ENCODE measurements around the gene CAMK2A.

Gene CAMK2A

DNA sequence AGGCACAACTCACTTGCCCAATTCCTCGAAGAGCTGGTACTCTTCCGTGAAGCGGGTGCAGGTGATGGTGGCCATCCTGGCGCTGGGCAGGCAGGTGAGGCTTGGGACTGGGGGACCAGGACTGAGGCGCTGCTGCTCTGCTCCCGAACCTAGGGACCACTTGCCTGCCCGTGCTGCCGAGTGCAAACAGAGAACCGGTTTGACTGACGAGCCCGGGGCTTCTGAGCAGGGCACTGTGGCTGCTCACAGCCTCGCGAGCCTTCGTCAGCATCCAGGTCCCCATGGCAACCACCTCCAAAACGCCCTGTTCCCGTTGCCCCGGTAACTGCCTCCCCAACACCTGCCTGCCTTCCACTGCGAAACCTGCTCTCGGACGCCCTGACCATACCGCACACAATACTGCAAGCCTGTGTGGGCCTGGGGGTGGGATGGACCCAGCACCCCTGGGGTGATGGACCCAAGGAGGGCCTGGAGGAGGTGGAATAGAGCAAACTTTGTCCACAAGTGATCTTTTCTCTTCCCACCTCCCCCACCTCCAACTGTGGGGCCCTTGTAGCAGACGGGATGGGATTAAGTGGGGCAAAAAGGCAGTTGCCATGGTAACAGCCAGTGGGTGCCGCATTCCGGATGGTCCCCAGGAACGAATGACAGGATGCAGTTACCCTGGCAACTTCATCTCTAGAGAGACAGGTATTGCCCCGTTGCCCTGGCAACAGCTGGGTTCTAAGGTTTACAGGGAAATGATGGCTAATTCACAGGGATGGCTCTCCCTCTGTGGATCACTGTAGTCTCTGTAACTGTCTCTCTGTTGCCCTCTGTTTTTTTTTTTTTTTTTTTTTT, at the start of gene CAMK2A:
Gene CAMK2A, minus strand, starts transcription at position 223 of the 840 bp plus-strand sequence. Its CDS starts 148 bp downstream, at position 75.
- no peak for DNase-seq (ENCODE audit: low read depth, low spot score)

GRCh38 chr5:150339165-150339564, 49.6 kb upstream of the CAMK2A start:
- DNase-seq (ENCODE audit: low read depth, low spot score) = no peak

DNA sequence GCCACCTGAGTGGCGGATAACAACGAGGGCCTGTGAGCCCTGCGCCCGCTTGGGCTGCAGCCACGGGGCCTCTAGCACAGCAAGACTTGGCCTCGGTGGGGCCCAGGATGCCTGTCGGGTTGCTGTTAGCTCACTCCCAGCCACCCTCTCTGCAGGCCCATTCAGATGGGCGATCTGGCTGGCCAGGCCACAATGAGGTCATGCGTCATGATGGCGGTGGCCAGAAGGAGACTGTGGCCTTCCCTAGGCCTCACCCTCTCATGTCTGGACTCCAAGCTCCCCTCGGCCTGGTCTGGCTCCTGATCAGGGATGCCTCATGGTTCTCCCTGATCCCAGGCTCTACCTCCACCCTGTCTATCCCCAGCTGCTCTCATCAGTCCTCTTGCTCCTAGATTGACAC, 49.0 kb upstream of the CAMK2A start:
- DNase-seq (ENCODE audit: low read depth, low spot score) = no peak

DNA sequence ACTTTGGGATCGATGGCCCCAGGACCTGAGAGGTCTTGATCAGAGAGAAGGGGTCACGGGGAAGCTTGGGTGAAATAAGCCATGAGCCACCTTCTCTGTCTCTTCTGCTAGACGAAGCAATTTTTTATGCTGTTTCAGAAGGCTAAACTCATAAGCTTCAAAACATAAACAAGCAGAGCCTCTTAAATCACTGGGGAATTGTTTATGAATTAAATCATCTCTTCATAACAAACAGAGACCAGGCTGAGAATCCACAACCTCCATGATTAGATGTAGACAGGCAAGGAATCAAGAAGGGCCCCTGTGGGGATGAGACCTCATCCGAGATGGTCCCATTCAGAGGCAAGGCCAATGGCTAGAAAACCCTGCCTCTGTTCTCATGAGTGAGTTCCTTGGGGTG, 46.2 kb upstream of the CAMK2A start:
- no peak for DNase-seq (ENCODE audit: low read depth, low spot score)

GRCh38 chr5:150333400-150333799, 43.8 kb upstream of the CAMK2A start:
- no peak for DNase-seq (ENCODE audit: low read depth, low spot score)

GRCh38 chr5:150329881-150330876, 40.6 kb upstream of the CAMK2A start:
- no peak for DNase-seq (ENCODE audit: low read depth, low spot score)

- no peak for DNase-seq (ENCODE audit: low read depth, low spot score)
These were observed 39.5 kb upstream of the CAMK2A start for GRCh38 chr5:150329038-150329437.

DNA sequence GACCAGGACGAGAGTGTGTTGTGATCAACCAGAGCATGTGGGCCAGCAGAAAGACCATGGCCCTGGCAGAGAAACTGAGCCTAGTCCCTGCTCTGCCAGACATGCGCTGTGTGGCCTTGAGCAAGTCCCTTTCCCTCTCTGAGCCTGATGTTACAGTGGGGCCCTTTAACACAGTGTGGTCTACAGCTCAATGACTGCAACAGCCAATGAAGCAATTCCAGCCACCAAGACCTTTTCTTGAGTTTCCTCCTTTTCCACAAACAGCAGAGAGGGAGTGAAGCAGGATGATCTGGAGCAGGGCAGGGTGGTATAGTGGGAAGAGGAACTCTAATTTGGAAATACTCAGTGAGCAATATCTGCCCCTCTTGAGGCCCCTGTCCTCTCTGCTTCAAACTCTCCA, 38.9 kb upstream of the CAMK2A start:
- DNase-seq (ENCODE audit: low read depth, low spot score) = no peak

DNA sequence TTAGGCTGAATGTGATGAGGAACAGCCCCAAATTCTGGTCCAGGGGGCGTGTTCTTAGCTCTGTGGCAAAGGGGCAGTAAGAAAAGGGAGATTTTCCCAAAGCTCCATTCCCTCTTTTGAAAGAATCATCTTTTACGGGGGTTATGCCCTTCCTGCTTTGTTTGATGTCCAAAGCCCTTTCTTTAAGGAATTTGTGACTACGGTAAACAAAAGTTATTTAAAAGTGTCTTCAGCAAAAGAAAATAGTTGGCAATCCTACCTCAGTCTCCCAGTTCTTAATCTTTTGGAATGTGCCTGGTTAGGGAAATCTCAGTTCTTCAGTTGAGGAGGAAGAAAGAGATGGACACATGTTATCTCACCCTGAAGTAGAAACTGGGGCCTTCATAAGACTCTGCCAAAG, 37.6 kb upstream of the CAMK2A start:
- no peak for DNase-seq (ENCODE audit: low read depth, low spot score)

- no peak for DNase-seq (ENCODE audit: low read depth, low spot score)
These were observed 37.1 kb upstream of the CAMK2A start for GRCh38 chr5:150326707-150327106.

- DNase-seq (ENCODE audit: low read depth, low spot score) = no peak
These were observed 35.9 kb upstream of the CAMK2A start for GRCh38 chr5:150325426-150325825.

- no peak for DNase-seq (ENCODE audit: low read depth, low spot score)
These were observed 34.2 kb upstream of the CAMK2A start for GRCh38 chr5:150323819-150324218.

- DNase-seq (ENCODE audit: low read depth, low spot score) = no peak
These were observed 33.5 kb upstream of the CAMK2A start for GRCh38 chr5:150323092-150323491.

- no peak for DNase-seq (ENCODE audit: low read depth, low spot score)
These were observed 32.6 kb upstream of the CAMK2A start for GRCh38 chr5:150322202-150322601.

- DNase-seq (ENCODE audit: low read depth, low spot score) = no peak
These were observed 32.2 kb upstream of the CAMK2A start for GRCh38 chr5:150321784-150322183.

- DNase-seq (ENCODE audit: low read depth, low spot score) = no peak
These were observed 31.6 kb upstream of the CAMK2A start for GRCh38 chr5:150321211-150321610.

DNA sequence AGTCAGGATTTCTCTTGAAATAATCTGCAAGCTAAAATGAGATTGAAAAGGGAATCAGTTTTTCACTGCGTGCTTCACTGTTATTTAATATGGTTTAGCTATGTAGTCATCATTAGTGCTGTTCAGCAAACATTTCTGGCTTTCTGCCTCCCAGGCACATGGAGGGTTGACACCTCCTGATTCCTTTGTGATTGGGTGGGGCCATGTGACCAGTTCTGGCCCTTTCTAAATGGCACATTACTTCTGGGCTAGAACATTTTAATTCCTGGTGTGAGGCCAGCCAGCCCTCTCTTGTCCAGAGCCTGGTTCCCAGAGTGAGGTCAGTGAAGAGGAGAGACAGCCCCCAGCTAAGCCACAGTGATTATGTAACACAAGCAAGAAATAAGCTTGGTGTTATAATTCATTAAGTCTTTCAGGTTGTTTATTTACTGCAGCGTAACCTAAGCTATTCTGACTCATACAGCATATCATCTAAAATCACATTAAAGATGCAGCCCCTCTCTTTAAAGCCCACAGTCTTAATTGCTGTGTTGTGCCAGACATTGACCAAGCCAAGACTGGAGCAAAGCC, 30.6 kb upstream of the CAMK2A start:
- DNase-seq (ENCODE audit: low read depth, low spot score) = no peak

DNA sequence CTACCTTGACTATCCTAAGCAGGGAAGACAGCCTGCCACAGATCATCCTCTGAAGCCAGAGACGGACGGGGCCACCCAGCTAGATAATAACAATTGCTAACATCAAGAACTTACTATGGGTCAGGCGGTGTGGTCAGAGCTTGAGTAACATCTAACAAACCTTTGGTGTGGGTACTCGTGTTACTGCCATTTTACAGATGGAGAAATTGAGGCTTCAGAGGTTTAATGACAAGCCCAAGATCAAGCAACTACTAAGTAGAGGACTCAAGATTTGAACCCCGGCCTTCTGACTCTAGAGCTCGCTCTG, 29.9 kb upstream of the CAMK2A start:
- DNase-seq (ENCODE audit: low read depth, low spot score) = no peak

GRCh38 chr5:150318613-150319483, 29.3 kb upstream of the CAMK2A start:
- DNase-seq (ENCODE audit: low read depth, low spot score) = no peak

DNA sequence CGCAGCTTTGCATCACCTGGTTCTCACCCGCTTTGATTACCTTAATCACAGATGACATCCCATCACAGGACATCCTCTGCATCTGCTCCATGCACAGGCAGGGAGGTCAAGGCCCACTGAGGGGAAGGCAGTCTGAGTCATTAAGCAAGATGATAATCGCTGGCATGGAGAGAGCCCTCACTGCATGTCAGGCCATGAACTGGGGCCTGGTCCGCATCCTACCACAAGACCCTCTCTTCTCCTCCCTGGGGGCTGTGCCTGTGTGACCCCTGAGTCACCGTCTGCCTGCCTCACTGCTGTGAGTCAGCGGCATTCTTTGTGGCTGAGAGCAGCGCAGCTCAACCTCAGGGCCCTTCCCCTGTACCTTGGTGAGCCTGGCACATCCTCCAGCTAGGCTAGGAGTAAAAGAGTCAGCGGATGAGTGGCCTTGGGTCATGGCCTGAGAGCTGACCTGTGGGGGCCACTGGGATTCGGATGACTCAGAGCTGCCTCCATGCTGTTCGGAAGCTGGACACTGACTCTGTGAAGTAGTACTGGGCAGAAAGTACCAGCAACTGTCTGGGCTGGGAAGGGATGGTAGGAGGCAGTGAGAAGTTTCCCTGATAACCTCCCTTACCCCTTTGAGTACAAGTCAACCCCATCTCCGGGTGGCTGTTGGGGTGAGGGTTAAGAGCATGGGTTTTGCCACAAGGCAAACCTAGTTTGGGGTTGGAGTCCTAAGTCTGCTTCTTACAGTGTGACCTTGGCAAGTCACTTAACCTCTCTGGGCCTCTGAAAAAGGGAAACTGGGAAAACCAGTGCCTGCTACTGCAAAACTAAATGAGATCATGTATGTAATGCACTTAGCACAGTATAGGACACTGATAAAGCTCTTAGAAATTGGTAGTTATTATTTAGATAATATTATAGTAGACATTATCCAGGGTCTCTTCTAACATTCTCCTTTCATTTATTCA, 27.8 kb upstream of the CAMK2A start:
- DNase-seq (ENCODE audit: low read depth, low spot score) = peak; percentile 71

All from brain pericyte (primary cell).